Upper lobe of left lung (tissue), 4 donors: ENCODE data around the gene SUPT3H.
"Not testable (repeated sequence)": the region's sequence is repeated elsewhere in the genome, so short reads cannot be mapped to it uniquely, and the experiment has no call there.

ENCODE experiments used
- CTCF ChIP-seq, 6 experiments: fragments of 450-650 bp in 4 of 6; fragments of 200-600 bp in 2 of 6; sonication (generic) in 2 of 6; IDR thresholded peaks; one replicate each; pipeline ENCODE4 v1.5.1; 2016 to 2019; ENCODE audit warnings: antibody characterized with exemption in 6 of 6
- POLR2A ChIP-seq, 4 donors: fragments of 450-650 bp; IDR thresholded peaks; one replicate each; pipeline ENCODE4 v1.5.1; 2016 to 2017; ENCODE audit warnings: antibody characterized with exemption in 4 of 4, mild to moderate bottlenecking in 2 of 4
- POLR2AphosphoS5 ChIP-seq, 2 donors: sonication (generic); formaldehyde crosslinking; IDR thresholded peaks; one replicate each; pipeline ENCODE4 v1.5.1; 2017; ENCODE audit warnings: antibody characterized with exemption in 2 of 2

GRCh38 chr6:44900358-44900757 is 477.4 kb downstream of the SUPT3H start:
- not testable (repeated sequence) for TF ChIP-seq POLR2AphosphoS5, CTCF, POLR2A (IDR thresholded peaks at IDR 0.05)
